Lower lobe of right lung (tissue), 2 donors: ENCODE measurements around the gene TESMIN. TPM values are rescaled to one million over a fixed set of nuclear protein-coding genes. Genes with fewer than 3 reads are reported as not detected.

Experiments
- ATAC-seq, 2 donors: fragments of 200-7000 bp; cut with Tn5 transposase; one replicate each; pipeline ENCODE4 v1.9.1; 2020 to 2022; ENCODE audit warnings: mild to moderate bottlenecking in 2 of 2, moderate library complexity in 2 of 2
- DNase-seq: peaks from one replicate; pipeline ENCODE4 v3.0.0-alpha.2; 2020
- H3K27ac ChIP-seq: fragments of 200-600 bp; one replicate; pipeline ENCODE4 v1.8.0; 2022
- H3K27me3 ChIP-seq: fragments of 200-600 bp; one replicate; pipeline ENCODE4 v1.8.0; 2022; ENCODE audit warnings: low read depth
- H3K36me3 ChIP-seq: fragments of 200-600 bp; one replicate; pipeline ENCODE4 v1.8.0; 2022; ENCODE audit warnings: mild to moderate bottlenecking
- H3K4me1 ChIP-seq: fragments of 200-600 bp; one replicate; pipeline ENCODE4 v1.8.0; 2022
- H3K4me3 ChIP-seq: fragments of 200-600 bp; one replicate; pipeline ENCODE4 v1.8.0; 2022; ENCODE audit warnings: mild to moderate bottlenecking
- H3K9me3 ChIP-seq: fragments of 200-600 bp; one replicate; pipeline ENCODE4 v1.8.0; 2022
- intact Hi-C: fragments of 100-400 bp; cut with DNase I; formaldehyde crosslinking; loops from one replicate; pipeline ENCODE4 v1.11.0; 2022
- total RNA-seq: library from RNA; stranded (reverse); fragmentation: NEBNext Ultra II Directional; extraction: Animal tissue kit (Norgen Biotek cat#: 25700); gene quantifications from one replicate; pipeline ENCODE4 v1.2.1, GENCODE V29; 2021
- TF ChIP-seq, protein P1 (sequence below): fragments of 200-600 bp; IDR thresholded peaks from one replicate; pipeline ENCODE4 v1.8.0; 2022; ENCODE audit warnings: antibody characterized with exemption, mild to moderate bottlenecking
- donor health status: DM: no; HTN: yes; CAD: no; lungs with severe emphysema.

TESMIN gene
- total RNA-seq, 1 donor from 2014 or later: 1.9 TPM

DNA sequence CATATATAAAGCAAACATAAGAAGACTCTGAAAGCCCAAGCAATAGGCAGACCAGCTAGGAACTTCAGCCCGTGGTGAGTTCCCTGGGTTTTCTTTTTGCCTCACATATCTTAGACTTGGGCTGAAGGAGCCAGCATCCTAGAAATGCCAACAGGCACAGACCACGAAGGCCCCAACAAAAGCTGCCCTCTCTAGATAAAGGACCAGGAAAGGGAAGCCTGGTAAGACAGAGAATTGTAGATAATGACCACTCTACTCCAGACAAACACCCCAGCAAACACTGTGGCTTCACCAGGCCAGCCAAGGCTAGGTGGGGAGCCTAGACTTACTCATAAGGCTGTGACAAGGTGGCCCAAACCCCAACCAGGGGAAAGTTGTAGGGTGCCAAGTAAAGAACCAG lies 55.8 kb downstream of the TESMIN start:
- Histone ChIP-seq H3K4me1 (no peaks in the 10 kb centered on the region), H3K4me3 (no peak overlapping the region), H3K27ac (no peak overlapping the region), H3K9me3 (no peaks in the 10 kb centered on the region), H3K27me3 (no peaks in the 10 kb centered on the region), H3K36me3 (no peaks in the 10 kb centered on the region)
- intact Hi-C loops: no loop called here
- DNase-seq (no peak), ATAC-seq (no peak)
- TF ChIP-seq, protein P1, sequence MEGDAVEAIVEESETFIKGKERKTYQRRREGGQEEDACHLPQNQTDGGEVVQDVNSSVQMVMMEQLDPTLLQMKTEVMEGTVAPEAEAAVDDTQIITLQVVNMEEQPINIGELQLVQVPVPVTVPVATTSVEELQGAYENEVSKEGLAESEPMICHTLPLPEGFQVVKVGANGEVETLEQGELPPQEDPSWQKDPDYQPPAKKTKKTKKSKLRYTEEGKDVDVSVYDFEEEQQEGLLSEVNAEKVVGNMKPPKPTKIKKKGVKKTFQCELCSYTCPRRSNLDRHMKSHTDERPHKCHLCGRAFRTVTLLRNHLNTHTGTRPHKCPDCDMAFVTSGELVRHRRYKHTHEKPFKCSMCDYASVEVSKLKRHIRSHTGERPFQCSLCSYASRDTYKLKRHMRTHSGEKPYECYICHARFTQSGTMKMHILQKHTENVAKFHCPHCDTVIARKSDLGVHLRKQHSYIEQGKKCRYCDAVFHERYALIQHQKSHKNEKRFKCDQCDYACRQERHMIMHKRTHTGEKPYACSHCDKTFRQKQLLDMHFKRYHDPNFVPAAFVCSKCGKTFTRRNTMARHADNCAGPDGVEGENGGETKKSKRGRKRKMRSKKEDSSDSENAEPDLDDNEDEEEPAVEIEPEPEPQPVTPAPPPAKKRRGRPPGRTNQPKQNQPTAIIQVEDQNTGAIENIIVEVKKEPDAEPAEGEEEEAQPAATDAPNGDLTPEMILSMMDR: no peak

- Histone ChIP-seq H3K4me3 (no peak overlapping the region), H3K9me3 (no peaks in the 10 kb centered on the region), H3K27ac (no peak overlapping the region), H3K27me3 (no peaks in the 10 kb centered on the region), H3K36me3 (no peaks in the 10 kb centered on the region), H3K4me1 (no peaks in the 10 kb centered on the region)
- ATAC-seq (no peak), DNase-seq (no peak)
- intact Hi-C loops: no loop called here
- TF ChIP-seq, protein P1: no peak
Observed at GRCh38 chr11:68694431-68695297, 56.7 kb downstream of the TESMIN start.

DNA sequence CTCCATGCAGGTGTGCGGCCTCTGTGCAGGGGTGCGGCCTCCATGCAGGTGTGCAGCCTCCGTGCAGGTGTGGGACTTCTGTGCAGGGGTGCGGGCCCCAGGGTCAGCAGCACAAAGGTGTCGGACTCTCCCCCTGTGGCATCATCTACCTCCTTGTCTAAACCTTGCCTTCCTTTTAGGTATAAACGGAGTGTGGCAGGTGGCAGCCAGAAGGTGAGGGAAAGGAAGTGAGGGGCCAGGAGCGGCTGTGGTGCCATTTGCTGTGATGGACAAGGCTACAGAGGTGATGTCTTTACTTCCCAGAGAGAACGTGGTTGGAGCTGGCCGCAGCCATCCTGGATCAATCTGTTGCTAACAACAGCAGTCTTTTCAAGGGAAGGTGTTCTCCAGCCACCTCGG lies 57.8 kb downstream of the TESMIN start:
- TF ChIP-seq, protein P1: no peak
- intact Hi-C loops: no loop called here
- DNase-seq: no peak

GRCh38 chr11:68692871-68693483 lies 58.3 kb downstream of the TESMIN start:
- Histone ChIP-seq H3K4me3 (no peak overlapping the region), H3K4me1 (no peaks in the 10 kb centered on the region), H3K9me3 (no peaks in the 10 kb centered on the region), H3K27me3 (no peaks in the 10 kb centered on the region), H3K27ac (no peak overlapping the region), H3K36me3 (no peaks in the 10 kb centered on the region)
- ATAC-seq (peak in 1 of 2 donors; percentile 31), DNase-seq (no peak)
- intact Hi-C loops: no loop called here
- TF ChIP-seq, protein P1: no peak

More for the DNA sequence above, 57.8 kb downstream of the TESMIN start:
- Histone ChIP-seq H3K4me3 (no peak overlapping the region), H3K27me3 (no peaks in the 10 kb centered on the region), H3K36me3 (no peaks in the 10 kb centered on the region), H3K9me3 (no peaks in the 10 kb centered on the region), H3K4me1 (no peaks in the 10 kb centered on the region), H3K27ac (no peak overlapping the region)
- ATAC-seq: no peak

DNA sequence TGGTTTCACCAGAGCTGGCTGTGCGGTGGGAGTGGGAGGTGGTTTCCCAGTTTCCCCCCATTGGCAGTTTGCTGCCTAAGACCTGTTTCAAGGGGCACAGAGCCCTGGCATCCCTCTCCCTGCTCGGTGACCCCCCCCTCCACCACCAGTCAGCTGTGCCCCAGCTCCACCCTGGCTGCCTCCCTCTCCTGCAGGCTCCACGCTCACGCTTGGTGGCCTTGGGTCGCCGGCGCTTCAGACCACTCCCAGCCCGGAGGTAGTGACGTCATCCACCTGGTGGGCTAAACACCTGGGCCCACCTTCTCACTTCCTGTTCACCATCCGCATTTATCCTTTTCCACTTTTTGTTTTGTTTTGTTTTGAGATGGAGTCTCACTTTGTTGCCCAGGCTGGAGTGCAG lies 59.2 kb downstream of the TESMIN start:
- TF ChIP-seq, protein P1: no peak
- Histone ChIP-seq H3K4me3 (no peak overlapping the region), H3K9me3 (no peaks in the 10 kb centered on the region), H3K4me1 (no peaks in the 10 kb centered on the region), H3K27me3 (no peaks in the 10 kb centered on the region), H3K36me3 (no peaks in the 10 kb centered on the region), H3K27ac (no peak overlapping the region)
- ATAC-seq (no peak), DNase-seq (no peak)
- intact Hi-C loops: no loop called here
